PC-3 (cell line): ENCODE results near the gene SGSH. TPM values are rescaled to one million over a fixed set of nuclear protein-coding genes. Genes with fewer than 3 reads are reported as not detected.
A peak's percentile ranks its signal among the peaks of the same experiment; 100 is the strongest.

ENCODE experiments used
- ATAC-seq: fragments of 200-7000 bp; cut with Tn5 transposase; 2 replicates; pipeline ENCODE4 v1.9.1; 2020; ENCODE audit warnings: mild to moderate bottlenecking, moderate library complexity
- BruUV-seq: library from RNA; stranded (reverse); fragments of 400-500 nt; replicated peaks from 2 replicates; lab custom pipeline; 2021; lab: Mats Ljungman, UMichigan
- CTCF ChIA-PET: fragments of 300-600 bp; sonication (Branson Sonifier 250); formaldehyde crosslinking; loops from one replicate; lab custom pipeline; 2022; ENCODE audit warnings: antibody characterized with exemption; lab: Charles Lee
- POLR2A ChIA-PET: fragments of 300-600 bp; sonication (Branson Sonifier 250); formaldehyde crosslinking; loops from one replicate; lab custom pipeline; 2022; ENCODE audit warnings: antibody characterized with exemption; ENCODE audit not compliant: unreplicated experiment; lab: Charles Lee
- DNase-seq: peaks from one replicate; pipeline ENCODE4 v3.0.0-alpha.2; 2015
- H2AFZ ChIP-seq: fragments of 300-600 bp; sonication (generic); 2 replicates; pipeline ENCODE4 v1.6.0; 2016; ENCODE audit warnings: antibody characterized with exemption, low read length
- H3F3A ChIP-seq: fragments of 300-600 bp; sonication (generic); one replicate; pipeline ENCODE4 v1.6.0; 2017; ENCODE audit warnings: antibody characterized with exemption, low read length, control low read depth, mild to moderate bottlenecking; ENCODE audit not compliant: unreplicated experiment
- H3K27ac ChIP-seq: fragments of 300-600 bp; sonication (generic); 2 replicates; pipeline ENCODE4 v1.5.1; 2016; ENCODE audit warnings: mild to moderate bottlenecking, low read length
- H3K27me3 ChIP-seq: fragments of 300-600 bp; sonication (generic); 2 replicates; pipeline ENCODE4 v1.6.1; 2016; ENCODE audit warnings: low read length, mixed read lengths
- H3K36me3 ChIP-seq: fragments of 300-600 bp; sonication (generic); 2 replicates; pipeline ENCODE4 v1.6.1; 2016; ENCODE audit warnings: low read depth, mixed run types, low read length, mixed read lengths
- H3K4me1 ChIP-seq: fragments of 300-600 bp; sonication (generic); 2 replicates; pipeline ENCODE4 v1.5.1; 2016; ENCODE audit warnings: low read length; ENCODE audit not compliant: insufficient read depth
- H3K4me2 ChIP-seq: fragments of 300-600 bp; sonication (generic); 2 replicates; pipeline ENCODE4 v1.6.0; 2016; ENCODE audit warnings: low read length
- H3K4me3 ChIP-seq: fragments of 300-600 bp; sonication (generic); 2 replicates; pipeline ENCODE4 v1.5.1; 2016; ENCODE audit warnings: mild to moderate bottlenecking, low read length, mixed read lengths
- H3K79me2 ChIP-seq: fragments of 300-600 bp; sonication (generic); 2 replicates; pipeline ENCODE4 v1.6.1; 2017; ENCODE audit warnings: low read length, mixed read lengths
- H3K9ac ChIP-seq: fragments of 300-600 bp; sonication (generic); 2 replicates; pipeline ENCODE4 v1.6.0; 2016; ENCODE audit warnings: mild to moderate bottlenecking, low read length
- H3K9me2 ChIP-seq: fragments of 300-600 bp; sonication (generic); replicated peaks from 2 replicates; pipeline ENCODE4 v1.6.1; 2016; ENCODE audit warnings: mixed run types, low read length, mixed read lengths
- H3K9me3 ChIP-seq: fragments of 300-600 bp; sonication (generic); 2 replicates; pipeline ENCODE4 v1.6.1; 2016; ENCODE audit warnings: low read length, mixed read lengths
- H4K20me1 ChIP-seq: fragments of 300-600 bp; sonication (generic); 2 replicates; pipeline ENCODE4 v1.6.1; 2016; ENCODE audit warnings: low read length, mixed read lengths
- CTCF ChIP-seq: fragments of 300-600 bp; sonication (generic); conservative IDR thresholded peaks from 2 replicates; pipeline ENCODE4 v1.5.1; 2017; ENCODE audit warnings: antibody characterized with exemption, low read depth, mild to moderate bottlenecking, low read length
- EZH2 ChIP-seq: fragments of 300-600 bp; sonication (generic); IDR thresholded peaks from one replicate; pipeline ENCODE4 v1.6.1; 2017; ENCODE audit warnings: antibody characterized with exemption, mild to moderate bottlenecking, low read length; ENCODE audit not compliant: unreplicated experiment
- EZH2phosphoT487 ChIP-seq: fragments of 300-600 bp; sonication (generic); IDR thresholded peaks from 2 replicates; pipeline ENCODE4 v1.6.1; 2018; ENCODE audit warnings: mild to moderate bottlenecking, antibody characterized with exemption, low read length, borderline replicate concordance
- intact Hi-C: fragments of 100-400 bp; cut with micrococcal nuclease; formaldehyde crosslinking; loops from 2 replicates; pipeline ENCODE4 v1.9.0; 2023
- total RNA-seq: library from RNA; depleted of rRNA; stranded (reverse); fragments of >200 nt; gene quantifications from 2 replicates; pipeline ENCODE4 v1.2.3, GENCODE V29; 2014

Gene SGSH
- total RNA-seq, 1 experiment from 2014 or later = 16.6 TPM

GRCh38 chr17:80168371-80168770 lies 51.8 kb downstream of the SGSH start:
- Histone ChIP-seq H3K27me3 (no peaks in the 10 kb centered on the region), H3K9me3 (no peaks in the 10 kb centered on the region), H3K4me2 (no peak overlapping the region), H2AFZ (no peak overlapping the region), H3K9me2 (no peaks in the 10 kb centered on the region), H3F3A (no peaks in the 10 kb centered on the region), H4K20me1 (no peaks in the 10 kb centered on the region), H3K27ac (no peak overlapping the region), H3K4me1 (peaks cover 10% of the 10 kb centered on the region), H3K79me2 (no peaks in the 10 kb centered on the region), H3K4me3 (no peak overlapping the region), H3K9ac (no peak overlapping the region), H3K36me3 (no peaks in the 10 kb centered on the region)
- TF ChIP-seq EZH2phosphoT487 = no peak
- TF ChIP-seq CTCF = no peak
- no peak for TF ChIP-seq EZH2
- BruUV-seq = no TSS peak
- intact Hi-C loops = no loop called here
- POLR2A ChIA-PET = no interaction called here
- no peak for ATAC-seq
- CTCF ChIA-PET = no interaction called here
- no peak for DNase-seq

GRCh38 chr17:80166446-80166845 lies 53.7 kb downstream of the SGSH start:
- intact Hi-C loops = no loop called here
- Histone ChIP-seq H3K27ac (no peak overlapping the region), H4K20me1 (no peaks in the 10 kb centered on the region), H3K36me3 (no peaks in the 10 kb centered on the region), H3F3A (no peaks in the 10 kb centered on the region), H3K4me2 (no peak overlapping the region), H3K4me3 (no peak overlapping the region), H2AFZ (no peak overlapping the region), H3K9me2 (no peaks in the 10 kb centered on the region), H3K27me3 (no peaks in the 10 kb centered on the region), H3K9me3 (no peaks in the 10 kb centered on the region), H3K4me1 (peaks cover 10% of the 10 kb centered on the region), H3K79me2 (no peaks in the 10 kb centered on the region), H3K9ac (no peak overlapping the region)
- TF ChIP-seq EZH2phosphoT487 (no peak), CTCF (no peak), EZH2 (no peak)
- no TSS peak for BruUV-seq
- POLR2A ChIA-PET = no interaction called here
- peak; percentile 14; the same call in 1 of the 2 replicates for ATAC-seq
- CTCF ChIA-PET = no interaction called here
- peak; percentile 51 for DNase-seq

- POLR2A ChIA-PET = no interaction called here
- Histone ChIP-seq H3K9me3 (no peaks in the 10 kb centered on the region), H3K36me3 (no peaks in the 10 kb centered on the region), H3K4me3 (no peak overlapping the region), H3K9ac (no peak overlapping the region), H3K4me2 (no peak overlapping the region), H3F3A (no peaks in the 10 kb centered on the region), H3K9me2 (no peaks in the 10 kb centered on the region), H3K27me3 (no peaks in the 10 kb centered on the region), H3K79me2 (no peaks in the 10 kb centered on the region), H4K20me1 (no peaks in the 10 kb centered on the region), H2AFZ (no peak overlapping the region), H3K27ac (no peak overlapping the region), H3K4me1 (no peaks in the 10 kb centered on the region)
- TF ChIP-seq CTCF (no peak), EZH2phosphoT487 (no peak), EZH2 (no peak)
- intact Hi-C loops = no loop called here
- DNase-seq (no peak), ATAC-seq (no peak)
- BruUV-seq = no TSS peak
- CTCF ChIA-PET = no interaction called here
These were observed 55.9 kb downstream of the SGSH start for GRCh38 chr17:80164185-80164584.
